H9 (cell line): ENCODE measurements around the gene XPC. TPM values are rescaled to one million over a fixed set of nuclear protein-coding genes. Genes with fewer than 3 reads are reported as not detected.

Experiments used
- DNase-seq: peaks from one replicate; pipeline ENCODE4 v3.0.0-alpha.2; 2017
- H2AFZ ChIP-seq: one replicate; pipeline ENCODE4 v1.6.1; 2013; ENCODE audit warnings: mild to moderate bottlenecking, low read length, control low read depth, moderate library complexity
- H2AK5ac ChIP-seq: 2 replicates; pipeline ENCODE4 v1.6.1; 2013; ENCODE audit warnings: low read length, control low read depth, mixed read lengths; ENCODE audit not compliant: insufficient read length
- H2BK120ac ChIP-seq: one replicate; pipeline ENCODE4 v1.6.1; 2013; ENCODE audit warnings: low read depth, mild to moderate bottlenecking, low read length, control low read depth, inconsistent platforms; ENCODE audit not compliant: poor library complexity, severe bottlenecking
- H2BK12ac ChIP-seq: 2 replicates; pipeline ENCODE4 v1.6.1; 2013; ENCODE audit warnings: low read length, control low read depth, mixed read lengths, low read depth; ENCODE audit not compliant: insufficient read length
- H2BK15ac ChIP-seq: 2 replicates; pipeline ENCODE4 v1.6.1; 2013; ENCODE audit warnings: low read depth, low read length, control low read depth
- H2BK20ac ChIP-seq: one replicate; pipeline ENCODE4 v1.6.1; 2013; ENCODE audit warnings: low read depth, mild to moderate bottlenecking, low read length, control low read depth, inconsistent platforms; ENCODE audit not compliant: poor library complexity, severe bottlenecking
- H2BK5ac ChIP-seq: 2 replicates; pipeline ENCODE4 v1.6.1; 2013; ENCODE audit warnings: low read length, control low read depth, mixed read lengths; ENCODE audit not compliant: insufficient read length
- H3K14ac ChIP-seq: 2 replicates; pipeline ENCODE4 v1.6.1; 2013; ENCODE audit warnings: low read length, control low read depth; ENCODE audit not compliant: insufficient read depth
- H3K18ac ChIP-seq: 2 replicates; pipeline ENCODE4 v1.6.1; 2013; ENCODE audit warnings: low read depth, mild to moderate bottlenecking, mixed read lengths, low read length, control low read depth; ENCODE audit not compliant: insufficient read length
- H3K23ac ChIP-seq: 2 replicates; pipeline ENCODE4 v1.6.1; 2013; ENCODE audit warnings: low read length, control low read depth, mixed read lengths, low read depth; ENCODE audit not compliant: insufficient read length
- H3K23me2 ChIP-seq: 2 replicates; pipeline ENCODE4 v1.6.1; 2013; ENCODE audit warnings: low read depth, mild to moderate bottlenecking, mixed read lengths, low read length, control low read depth; ENCODE audit not compliant: insufficient read length, poor library complexity, severe bottlenecking
- H3K27ac ChIP-seq: 2 replicates; pipeline ENCODE4 v1.5.1; 2013; ENCODE audit warnings: low read length, control low read depth, mixed read lengths, low read depth; ENCODE audit not compliant: insufficient read length
- H3K27me3 ChIP-seq: 2 replicates; pipeline ENCODE4 v1.6.1; 2013; ENCODE audit warnings: low read length, control low read depth, inconsistent platforms; ENCODE audit not compliant: insufficient read depth
- H3K4ac ChIP-seq: 2 replicates; pipeline ENCODE4 v1.6.1; 2013; ENCODE audit warnings: low read depth, mild to moderate bottlenecking, control low read depth, inconsistent platforms, low read length, moderate library complexity
- H3K4me1 ChIP-seq: 2 replicates; pipeline ENCODE4 v1.6.1; 2013; ENCODE audit warnings: low read length, control low read depth, inconsistent platforms; ENCODE audit not compliant: insufficient read depth
- H3K4me2 ChIP-seq: 2 replicates; pipeline ENCODE4 v1.6.1; 2013; ENCODE audit warnings: low read length, control low read depth, mixed read lengths; ENCODE audit not compliant: insufficient read length, insufficient read depth
- H3K56ac ChIP-seq: 2 replicates; pipeline ENCODE4 v1.6.1; 2013; ENCODE audit warnings: low read depth, mild to moderate bottlenecking, mixed read lengths, low read length, control low read depth; ENCODE audit not compliant: insufficient read length
- H3K79me1 ChIP-seq: 2 replicates; pipeline ENCODE4 v1.6.1; 2013; ENCODE audit warnings: low read depth, mild to moderate bottlenecking, moderate library complexity, low read length, control low read depth, inconsistent platforms; ENCODE audit not compliant: insufficient read depth, poor library complexity, severe bottlenecking
- H3K79me2 ChIP-seq: 2 replicates; pipeline ENCODE4 v1.6.1; 2013; ENCODE audit warnings: low read length, control low read depth, inconsistent platforms; ENCODE audit not compliant: insufficient read depth
- H3K9ac ChIP-seq: 2 replicates; pipeline ENCODE4 v1.6.1; 2013; ENCODE audit warnings: low read length, control low read depth, mixed read lengths; ENCODE audit not compliant: insufficient read length; ENCODE audit errors: extremely low read depth
- H3K9me3 ChIP-seq: one replicate; pipeline ENCODE4 v1.6.1; 2013; ENCODE audit warnings: low read depth, low read length, inconsistent platforms; ENCODE audit not compliant: control insufficient read depth
- H3T11ph ChIP-seq: one replicate; pipeline ENCODE4 v1.6.1; 2013; ENCODE audit warnings: mild to moderate bottlenecking, low read length, control low read depth, inconsistent platforms
- H4K20me1 ChIP-seq: one replicate; pipeline ENCODE4 v1.6.1; 2013; ENCODE audit not compliant: control insufficient read depth, insufficient read length, insufficient read depth
- H4K5ac ChIP-seq: 2 replicates; pipeline ENCODE4 v1.6.1; 2013; ENCODE audit warnings: low read depth, mild to moderate bottlenecking, mixed read lengths, low read length, control low read depth; ENCODE audit not compliant: insufficient read length
- H4K8ac ChIP-seq: replicated peaks from 2 replicates; pipeline ENCODE4 v1.6.1; 2013; ENCODE audit warnings: low read length, control low read depth, mixed read lengths, low read depth; ENCODE audit not compliant: insufficient read length
- H4K91ac ChIP-seq: 2 replicates; pipeline ENCODE4 v1.6.1; 2013; ENCODE audit warnings: low read depth, mild to moderate bottlenecking, moderate library complexity, mixed read lengths, low read length, control low read depth; ENCODE audit not compliant: insufficient read length
- H3K27ac Mint-ChIP-seq, 3 experiments: 2 replicates in 2 of 3; 3 replicates in 1 of 3; pipeline ENCODE4 v1.8.0; 2020 to 2021; ENCODE audit warnings: mixed read lengths in 3 of 3, mild to moderate bottlenecking in 1 of 3, moderate library complexity in 1 of 3
- H3K27me3 Mint-ChIP-seq: 2 replicates; pipeline ENCODE4 v1.8.0; 2021; ENCODE audit warnings: low read depth, mild to moderate bottlenecking, moderate library complexity, mixed read lengths
- H3K36me3 Mint-ChIP-seq, 3 experiments: 2 replicates in 2 of 3; 3 replicates in 1 of 3; pipeline ENCODE4 v1.8.0; 2020 to 2021; ENCODE audit warnings: low read depth in 3 of 3, mixed read lengths in 3 of 3; ENCODE audit not compliant: insufficient read depth in 1 of 3
- H3K4me1 Mint-ChIP-seq, 2 experiments: 2 replicates each; pipeline ENCODE4 v1.8.0; 2020; ENCODE audit warnings: mixed read lengths in 2 of 2
- H3K4me3 Mint-ChIP-seq, 2 experiments: 2 replicates in 1 of 2; 3 replicates in 1 of 2; pipeline ENCODE4 v1.8.0; 2020 to 2021; ENCODE audit warnings: mild to moderate bottlenecking in 2 of 2, mixed read lengths in 2 of 2, moderate library complexity in 1 of 2
- H3K9me3 Mint-ChIP-seq, 2 experiments: 2 replicates in 1 of 2; 3 replicates in 1 of 2; pipeline ENCODE4 v1.8.0; 2020; ENCODE audit warnings: mild to moderate bottlenecking in 2 of 2, mixed read lengths in 2 of 2, moderate library complexity in 1 of 2
- CTCF ChIP-seq: fragments of 200-600 bp; sonication (generic); conservative IDR thresholded peaks from 3 replicates; pipeline ENCODE4 v1.8.0; 2021; ENCODE audit warnings: antibody characterized with exemption, mild to moderate bottlenecking
- WGBS: extraction: QIAGEN DNeasy Blood & Tissue Kit; methylation state at CpG from one replicate; pipeline ENCODE4 v1.1.7; 2013; ENCODE audit warnings: missing lambda C conversion rate, low lambda C conversion rate, mixed read lengths; ENCODE audit not compliant: insufficient read length; ENCODE audit errors: extremely low coverage; 5-methylcytosine and 5-hydroxymethylcytosine counted together
- total RNA-seq: library from RNA; stranded (reverse); gene quantifications from 2 replicates; pipeline ENCODE4 v1.2.1, GENCODE V29; 2021

Gene XPC
- total RNA-seq, 1 experiment from 2014 or later, result 30.3 TPM

DNA sequence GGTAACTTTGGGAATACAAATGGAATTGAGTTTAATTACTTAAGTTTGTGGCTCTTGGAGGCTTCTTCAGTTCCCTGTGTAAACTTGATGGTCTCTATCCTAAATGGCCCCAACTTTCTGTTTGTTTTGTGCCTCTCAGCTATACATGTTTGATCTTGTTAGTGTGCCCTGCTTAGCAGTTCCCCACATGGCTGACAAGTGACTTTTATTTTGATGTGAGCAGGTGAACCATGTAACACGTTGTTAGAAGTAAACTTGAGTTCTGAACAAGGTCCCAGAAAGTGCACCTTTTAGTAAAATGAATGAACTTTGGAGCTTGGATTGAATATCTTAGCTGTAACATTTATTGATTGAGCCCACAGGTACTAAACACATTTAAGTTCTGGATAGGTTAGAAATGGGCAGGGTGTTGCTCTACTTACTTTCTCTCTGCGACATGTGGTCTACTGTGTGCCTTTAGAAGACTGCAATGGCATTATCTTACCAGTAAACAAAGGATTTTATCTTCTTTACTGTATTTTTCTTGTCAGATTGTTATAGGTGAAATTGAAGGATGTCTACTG lies 4.7 kb upstream of the XPC start:
- Histone ChIP-seq H3K18ac (no peak overlapping the region), H4K8ac (no peak overlapping the region), H3K27ac (no peak overlapping the region), H4K91ac (no peak overlapping the region), H3K23me2 (peaks cover 5% of the 10 kb centered on the region), H2BK120ac (no peak overlapping the region), H3T11ph (no peak overlapping the region), H2BK15ac (no peak overlapping the region), H3K4me1 (no peaks in the 10 kb centered on the region), H3K56ac (no peak overlapping the region), H4K5ac (no peak overlapping the region), H3K23ac (no peak overlapping the region), H2BK20ac (no peak overlapping the region), H3K14ac (no peak overlapping the region), H2BK5ac (no peak overlapping the region), H3K9ac (no peak overlapping the region), H3K4ac (no peak overlapping the region), H2BK12ac (no peak overlapping the region), H3K79me1 (no peaks in the 10 kb centered on the region), H3K27me3 (no peaks in the 10 kb centered on the region), H2AFZ (no peak overlapping the region), H3K9me3 (no peaks in the 10 kb centered on the region), H3K4me2 (no peak overlapping the region), H4K20me1 (no peaks in the 10 kb centered on the region), H2AK5ac (no peak overlapping the region), H3K79me2 (peaks cover 5% of the 10 kb centered on the region; the same call in 1 of the 2 replicates)
- no peak for TF ChIP-seq CTCF
- Mint-ChIP-seq H3K36me3 (peaks cover 26 to 54% (median 48%) of the 10 kb centered on the region in 3 experiments; a peak in 6 of 7 replicates), H3K27me3 (no peaks in the 10 kb centered on the region), H3K9me3 (peaks cover 0 to 3% of the 10 kb centered on the region in 2 experiments; a peak in 1 of 5 replicates), H3K4me3 (no peak overlapping the region), H3K27ac (no peak overlapping the region), H3K4me1 (peaks cover 8 to 12% of the 10 kb centered on the region in 2 experiments)
- WGBS, result no CpG with 5 or more reads among the region's 2 CpGs
- no peak for DNase-seq
